Measurements from ENCODE around the gene NAXD. TPM values are rescaled to one million over a fixed set of nuclear protein-coding genes. Genes with fewer than 3 reads are reported as not detected.
"Not testable (repeated sequence)": the region's sequence is repeated elsewhere in the genome, so short reads cannot be mapped to it uniquely, and the experiment has no call there.

NAXD gene
- total RNA-seq = 10 to 100 TPM; 27.1 to 43.2 (median 35.8) TPM

DNA sequence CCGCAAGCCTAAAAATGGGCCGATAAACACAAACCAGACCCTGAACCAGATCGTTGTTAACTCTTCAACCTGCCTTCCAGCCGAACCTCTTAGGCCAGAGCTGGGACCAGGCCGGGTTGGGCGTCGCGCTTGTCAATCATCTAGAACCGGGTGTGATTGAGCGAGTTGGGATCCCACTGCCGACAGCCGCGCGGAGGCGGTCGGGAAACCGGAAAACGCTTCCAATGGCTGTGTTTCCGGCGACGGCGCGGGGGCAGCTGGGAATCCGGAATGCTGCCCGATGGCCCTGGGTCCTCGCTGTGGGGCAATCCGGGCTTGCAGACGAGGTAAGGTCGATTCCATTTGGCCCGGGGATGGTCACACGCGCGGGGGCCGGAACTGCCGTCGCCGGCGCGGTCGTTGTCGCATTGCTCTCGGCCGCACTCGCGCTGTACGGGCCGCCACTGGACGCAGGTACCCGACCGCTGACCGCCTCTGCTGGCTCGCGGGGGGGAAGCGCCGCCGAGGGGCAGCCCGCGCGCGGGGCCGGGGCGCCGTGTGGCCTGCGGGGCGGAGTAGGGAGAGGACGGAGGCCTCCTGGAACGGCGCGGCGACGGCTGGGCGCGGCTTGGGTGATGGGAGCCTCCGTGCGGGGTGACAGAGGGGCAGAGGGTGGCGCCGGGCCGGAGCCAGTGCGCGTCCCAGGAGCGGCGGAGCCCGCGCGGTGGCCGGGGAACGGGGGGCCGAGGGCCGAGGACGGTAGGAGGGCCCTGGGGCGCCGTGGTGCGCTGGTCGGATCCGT lies at the start of gene NAXD:
Gene NAXD (plus strand): TSS at position 224 of the 781 bp plus-strand sequence. CDS start 57 bp downstream, at position 281.
- Histone ChIP-seq H3K9me3 (no peaks in the 10 kb centered on the region), H3K4me3 (peak within 1 kb of the TSS; percentile 76 to 99 (median 80)), H3K36me3 (no peaks in the 10 kb centered on the region), H3K27ac (peak within 1 kb of the TSS; percentile 85 to 99 (median 92)), H3K4me1 (peaks cover 0 to 33% (median 5%) of the 10 kb centered on the region in 4 donors), H3K27me3 (no peaks in the 10 kb centered on the region)
- peak; percentile 81 to 96 (median 95) for DNase-seq
- peak; percentile 67 to 79 for TF ChIP-seq POLR2A (IDR thresholded peaks at IDR 0.05)
- TF ChIP-seq, protein P1, sequence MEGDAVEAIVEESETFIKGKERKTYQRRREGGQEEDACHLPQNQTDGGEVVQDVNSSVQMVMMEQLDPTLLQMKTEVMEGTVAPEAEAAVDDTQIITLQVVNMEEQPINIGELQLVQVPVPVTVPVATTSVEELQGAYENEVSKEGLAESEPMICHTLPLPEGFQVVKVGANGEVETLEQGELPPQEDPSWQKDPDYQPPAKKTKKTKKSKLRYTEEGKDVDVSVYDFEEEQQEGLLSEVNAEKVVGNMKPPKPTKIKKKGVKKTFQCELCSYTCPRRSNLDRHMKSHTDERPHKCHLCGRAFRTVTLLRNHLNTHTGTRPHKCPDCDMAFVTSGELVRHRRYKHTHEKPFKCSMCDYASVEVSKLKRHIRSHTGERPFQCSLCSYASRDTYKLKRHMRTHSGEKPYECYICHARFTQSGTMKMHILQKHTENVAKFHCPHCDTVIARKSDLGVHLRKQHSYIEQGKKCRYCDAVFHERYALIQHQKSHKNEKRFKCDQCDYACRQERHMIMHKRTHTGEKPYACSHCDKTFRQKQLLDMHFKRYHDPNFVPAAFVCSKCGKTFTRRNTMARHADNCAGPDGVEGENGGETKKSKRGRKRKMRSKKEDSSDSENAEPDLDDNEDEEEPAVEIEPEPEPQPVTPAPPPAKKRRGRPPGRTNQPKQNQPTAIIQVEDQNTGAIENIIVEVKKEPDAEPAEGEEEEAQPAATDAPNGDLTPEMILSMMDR (IDR thresholded peaks at IDR 0.05) = no peak

DNA sequence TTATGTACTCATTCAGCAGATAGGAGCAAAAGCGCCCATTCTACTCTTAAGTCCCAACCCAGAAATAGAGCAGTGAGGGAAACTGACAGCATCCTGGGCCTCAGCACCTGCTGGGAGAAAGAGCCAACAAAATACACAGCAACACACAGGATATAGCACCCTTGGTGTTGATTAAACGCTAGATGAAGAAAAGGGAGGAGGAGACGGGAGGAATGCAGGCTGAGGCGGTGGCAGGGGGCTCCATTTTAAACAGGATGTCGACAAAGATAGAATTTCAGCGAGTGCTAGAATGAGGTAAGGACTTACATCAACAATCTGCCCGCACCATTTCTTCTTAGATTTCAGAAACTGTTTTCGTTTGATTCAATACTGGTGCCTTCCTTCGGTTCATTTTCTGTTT lies 49.2 kb upstream of the NAXD start:
- TF ChIP-seq, protein P1 (IDR thresholded peaks at IDR 0.05) = no peak
- TF ChIP-seq POLR2A (IDR thresholded peaks at IDR 0.05) = no peak

DNA sequence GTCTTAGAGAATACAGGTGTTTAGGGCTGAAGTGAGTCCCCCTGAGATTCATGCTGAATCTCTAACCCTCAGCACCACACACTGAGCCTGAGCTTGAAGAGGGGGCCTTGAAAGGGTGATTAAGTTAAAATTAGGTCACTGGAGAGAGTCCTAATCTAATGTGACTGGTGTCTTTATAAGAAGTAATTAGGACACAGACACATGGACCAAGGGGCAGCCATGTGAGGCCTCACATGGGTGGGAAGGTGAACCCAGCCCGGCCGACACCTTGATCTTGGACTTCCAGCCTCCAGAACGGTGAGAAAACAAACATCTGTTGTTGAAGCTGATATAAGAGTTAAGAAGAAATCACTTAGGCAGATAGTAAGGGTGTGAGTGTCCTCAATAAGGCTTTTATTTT lies 46.7 kb upstream of the NAXD start:
- Histone ChIP-seq H3K27ac (no peak overlapping the region), H3K4me1 (peaks cover 0 to 4% (median 2%) of the 10 kb centered on the region in 4 donors), H3K36me3 (no peaks in the 10 kb centered on the region), H3K9me3 (no peaks in the 10 kb centered on the region), H3K27me3 (no peaks in the 10 kb centered on the region), H3K4me3 (no peak overlapping the region)
- no peak for DNase-seq
- TF ChIP-seq, protein P1 (IDR thresholded peaks at IDR 0.05) = no peak
- no peak for TF ChIP-seq POLR2A (IDR thresholded peaks at IDR 0.05)

More for the DNA sequence above, 49.2 kb upstream of the NAXD start:
- Histone ChIP-seq H3K27me3 (no peaks in the 10 kb centered on the region), H3K36me3 (no peaks in the 10 kb centered on the region), H3K27ac (no peak overlapping the region), H3K9me3 (no peaks in the 10 kb centered on the region), H3K4me1 (peaks cover 0 to 9% (median 3%) of the 10 kb centered on the region in 4 donors), H3K4me3 (no peak overlapping the region)
- DNase-seq = no peak

DNA sequence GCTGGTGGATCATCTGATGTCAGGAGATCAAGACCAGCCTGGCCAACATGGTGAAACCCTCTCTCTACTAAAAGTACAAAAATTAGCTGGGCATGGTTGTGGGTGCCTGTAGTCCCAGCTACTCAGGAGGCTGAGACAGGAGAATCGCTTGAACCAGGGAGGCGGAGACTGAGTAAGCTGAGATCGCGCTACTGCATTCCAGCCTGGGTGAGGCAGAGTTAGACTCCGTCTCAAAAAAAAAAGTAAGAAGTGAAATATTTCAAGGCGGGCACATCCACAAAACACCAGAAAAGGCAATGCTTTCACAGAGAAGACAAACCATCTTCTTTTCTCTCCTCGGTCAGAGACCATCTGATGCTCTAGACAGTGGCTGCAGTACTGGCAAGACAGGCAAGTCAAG lies 45.4 kb upstream of the NAXD start:
- H3K27ac ChIP-seq, H3K4me1 ChIP-seq: not testable (repeated sequence)

DNA sequence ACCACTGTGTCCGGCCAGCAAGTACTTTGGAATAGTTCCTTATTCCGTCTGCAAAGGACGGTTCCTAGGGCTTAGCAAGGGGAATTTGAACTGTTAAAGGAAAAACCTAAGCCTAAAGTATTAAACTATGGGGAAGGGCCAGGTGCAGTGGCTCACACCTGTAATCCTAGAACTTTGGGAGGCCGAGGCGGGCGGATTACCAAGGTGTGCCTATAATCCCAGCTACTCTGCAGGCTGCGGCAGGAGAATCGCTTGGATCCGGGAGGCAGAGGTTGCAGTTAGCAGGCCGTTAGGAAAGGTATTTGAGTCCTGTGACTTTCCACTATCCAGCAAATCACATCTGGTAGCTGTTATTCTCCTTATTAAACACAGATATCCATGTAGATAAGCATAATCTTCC lies 44.5 kb upstream of the NAXD start:
- H3K36me3 ChIP-seq = no peaks in the 10 kb centered on the region
- H3K27me3 ChIP-seq = no peaks in the 10 kb centered on the region
- peaks cover 0 to 14% (median 5%) of the 10 kb centered on the region in 4 donors for H3K4me1 ChIP-seq
- no peak for TF ChIP-seq POLR2A (IDR thresholded peaks at IDR 0.05)
- TF ChIP-seq, protein P1 (IDR thresholded peaks at IDR 0.05) = no peak
- no peak for DNase-seq
- H3K27ac ChIP-seq = no peak overlapping the region
- H3K4me3 ChIP-seq = no peak overlapping the region
- no peaks in the 10 kb centered on the region for H3K9me3 ChIP-seq

More for the DNA sequence above, 45.4 kb upstream of the NAXD start:
- not testable (repeated sequence) for DNase-seq, H3K9me3 ChIP-seq, H3K27me3 ChIP-seq, H3K4me3 ChIP-seq, H3K36me3 ChIP-seq
